ENCODE results near the gene MPP2.

GRCh38 chr17:43860077-43860725 lies 47.1 kb downstream of the MPP2 start:
- TF ChIP-seq EZH2 (IDR thresholded peaks at IDR 0.05; ENCODE audit: borderline replicate concordance, low read depth, low read length, poor library complexity, severe bottlenecking) (no peak), CTCF (conservative IDR thresholded peaks at IDR 0.05; ENCODE audit: low read depth, low read length) (no peak)
